ENCODE measurements around the gene IL6ST.

- TF ChIP-seq, protein P1, sequence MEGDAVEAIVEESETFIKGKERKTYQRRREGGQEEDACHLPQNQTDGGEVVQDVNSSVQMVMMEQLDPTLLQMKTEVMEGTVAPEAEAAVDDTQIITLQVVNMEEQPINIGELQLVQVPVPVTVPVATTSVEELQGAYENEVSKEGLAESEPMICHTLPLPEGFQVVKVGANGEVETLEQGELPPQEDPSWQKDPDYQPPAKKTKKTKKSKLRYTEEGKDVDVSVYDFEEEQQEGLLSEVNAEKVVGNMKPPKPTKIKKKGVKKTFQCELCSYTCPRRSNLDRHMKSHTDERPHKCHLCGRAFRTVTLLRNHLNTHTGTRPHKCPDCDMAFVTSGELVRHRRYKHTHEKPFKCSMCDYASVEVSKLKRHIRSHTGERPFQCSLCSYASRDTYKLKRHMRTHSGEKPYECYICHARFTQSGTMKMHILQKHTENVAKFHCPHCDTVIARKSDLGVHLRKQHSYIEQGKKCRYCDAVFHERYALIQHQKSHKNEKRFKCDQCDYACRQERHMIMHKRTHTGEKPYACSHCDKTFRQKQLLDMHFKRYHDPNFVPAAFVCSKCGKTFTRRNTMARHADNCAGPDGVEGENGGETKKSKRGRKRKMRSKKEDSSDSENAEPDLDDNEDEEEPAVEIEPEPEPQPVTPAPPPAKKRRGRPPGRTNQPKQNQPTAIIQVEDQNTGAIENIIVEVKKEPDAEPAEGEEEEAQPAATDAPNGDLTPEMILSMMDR (IDR thresholded peaks at IDR 0.05; ENCODE audit: low read depth, low read length, poor library complexity, severe bottlenecking), result no peak
- no peak for TF ChIP-seq EZH2phosphoT487 (IDR thresholded peaks at IDR 0.05; ENCODE audit: borderline replicate concordance, low read length)
Observed at GRCh38 chr5:55997742-55998351, 3.1 kb upstream of the IL6ST start.

Measured in DOHH2 (cell line).